HEK293 (cell line): ENCODE results near the gene ITGA5.

ENCODE experiments used
- ATF2 ChIP-seq: fragments of 450-650 bp; formaldehyde crosslinking; IDR thresholded peaks from 2 replicates; pipeline ENCODE4 v1.5.1; 2016; ENCODE audit warnings: missing biosample characterization, missing genetic modification characterization, low read depth
- ZBTB17 ChIP-seq: fragments of 450-650 bp; formaldehyde crosslinking; IDR thresholded peaks from 2 replicates; pipeline ENCODE4 v1.5.1; 2016; ENCODE audit warnings: missing biosample characterization, missing genetic modification characterization
- ZEB2 ChIP-seq: fragments of 450-650 bp; formaldehyde crosslinking; IDR thresholded peaks from 2 replicates; pipeline ENCODE4 v1.5.1; 2016; ENCODE audit warnings: missing biosample characterization, missing genetic modification characterization
- ZNF76 ChIP-seq: fragments of 450-650 bp; formaldehyde crosslinking; IDR thresholded peaks from 2 replicates; pipeline ENCODE4; 2016; ENCODE audit warnings: low read depth, missing biosample characterization, missing genetic modification characterization, borderline replicate concordance

- TF ChIP-seq ZBTB17 (tag by site-specific recombination) (no peak), ZNF76 (no peak), ATF2 (tag by site-specific recombination) (no peak), ZEB2 (tag by site-specific recombination) (no peak)
These were observed 4.7 kb upstream of the ITGA5 start for GRCh38 chr12:54423816-54424150.
